ENCODE results near the gene STK38.
A peak's percentile ranks its signal among the peaks of the same experiment; 100 is the strongest.
"Not testable (repeated sequence)": the region's sequence is repeated elsewhere in the genome, so short reads cannot be mapped to it uniquely, and the experiment has no call there.

STK38 gene

GRCh38 chr6:36517408-36517807 lies 29.9 kb downstream of the STK38 start:
- no peak for DNase-seq

DNA sequence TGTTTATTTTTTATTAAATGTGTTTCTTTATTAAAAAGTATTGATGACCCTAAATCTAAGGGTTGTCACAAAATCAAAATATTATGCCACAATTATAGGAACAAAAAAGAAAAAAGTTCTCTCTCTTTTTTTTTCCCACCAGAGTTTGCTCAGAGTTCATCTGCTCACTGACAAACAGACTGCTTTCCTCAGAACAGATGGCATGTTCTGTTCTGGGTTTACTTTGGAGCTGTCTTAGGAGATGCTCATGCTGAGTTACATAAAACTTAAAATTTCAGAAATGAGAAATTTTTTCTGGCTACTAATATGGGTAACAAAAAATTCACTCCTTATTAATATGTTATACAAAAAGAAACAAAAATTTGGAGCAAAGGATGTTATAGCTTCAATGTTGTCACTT lies 30.3 kb downstream of the STK38 start:
- no peak for DNase-seq

DNA sequence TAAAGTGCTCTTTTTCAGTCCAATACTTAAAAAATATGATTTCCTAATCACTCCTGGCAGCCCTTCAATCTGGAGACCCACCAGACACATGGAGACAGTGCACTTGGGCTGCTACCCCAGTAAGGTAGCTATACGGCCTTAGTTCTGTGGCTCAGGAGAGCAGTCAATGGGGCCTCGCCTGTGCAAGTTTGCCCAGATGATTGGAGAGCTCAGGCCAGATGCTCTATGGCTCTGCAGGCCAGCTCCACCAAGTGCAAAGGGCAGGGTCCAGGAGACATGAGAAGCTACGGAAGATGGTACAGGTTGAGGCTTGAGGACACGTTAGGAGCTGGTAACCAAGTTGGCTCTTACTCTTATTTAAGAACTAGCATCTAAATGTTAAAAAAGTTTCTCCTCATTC lies 30.7 kb downstream of the STK38 start:
- no peak for DNase-seq

DNA sequence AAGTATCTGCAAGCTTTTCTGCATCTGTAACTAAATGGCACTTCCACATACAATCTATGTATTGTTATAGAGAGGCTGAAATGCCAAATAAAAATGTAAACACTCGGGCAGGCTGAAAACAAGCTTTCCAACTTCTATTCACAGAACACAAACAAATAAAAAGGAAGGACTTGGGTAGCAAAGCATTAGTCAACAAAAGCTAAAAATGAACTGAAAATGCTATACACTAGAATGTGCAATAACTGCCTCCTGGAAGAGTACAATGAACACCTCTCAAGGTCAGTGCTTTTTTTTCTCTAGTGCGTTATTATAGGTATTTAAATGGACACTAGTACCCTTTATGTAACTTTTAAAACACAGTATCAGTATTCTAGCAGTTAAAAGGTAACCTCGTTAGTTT lies 31.4 kb downstream of the STK38 start:
- DNase-seq = no peak

- no peak for DNase-seq
Measured at GRCh38 chr6:36514554-36515456, 32.5 kb downstream of the STK38 start.

GRCh38 chr6:36510365-36510764 lies 36.9 kb downstream of the STK38 start:
- DNase-seq = no peak

DNA sequence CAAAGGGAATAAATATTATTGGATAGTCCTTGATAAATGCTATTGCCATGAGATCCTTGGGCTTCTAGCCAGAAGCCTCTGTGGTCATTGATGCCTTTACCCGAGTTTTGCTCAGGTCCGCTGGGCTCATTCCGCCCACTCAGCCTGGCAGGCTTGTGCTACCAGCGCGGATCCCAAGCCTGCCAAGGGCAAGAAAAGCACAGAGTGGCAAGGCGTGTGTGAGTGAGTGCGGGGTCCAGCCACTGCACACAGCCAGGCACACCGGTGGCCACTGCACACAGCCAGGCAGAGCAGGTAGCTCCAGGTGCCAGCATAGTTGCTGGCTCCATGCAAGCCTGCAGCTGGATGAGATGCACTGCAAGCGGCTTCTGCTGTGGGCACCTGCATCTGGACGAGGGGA lies 38.7 kb downstream of the STK38 start:
- no peak for DNase-seq

- DNase-seq = no peak
Measured at GRCh38 chr6:36506611-36507010, 40.7 kb downstream of the STK38 start.

DNA sequence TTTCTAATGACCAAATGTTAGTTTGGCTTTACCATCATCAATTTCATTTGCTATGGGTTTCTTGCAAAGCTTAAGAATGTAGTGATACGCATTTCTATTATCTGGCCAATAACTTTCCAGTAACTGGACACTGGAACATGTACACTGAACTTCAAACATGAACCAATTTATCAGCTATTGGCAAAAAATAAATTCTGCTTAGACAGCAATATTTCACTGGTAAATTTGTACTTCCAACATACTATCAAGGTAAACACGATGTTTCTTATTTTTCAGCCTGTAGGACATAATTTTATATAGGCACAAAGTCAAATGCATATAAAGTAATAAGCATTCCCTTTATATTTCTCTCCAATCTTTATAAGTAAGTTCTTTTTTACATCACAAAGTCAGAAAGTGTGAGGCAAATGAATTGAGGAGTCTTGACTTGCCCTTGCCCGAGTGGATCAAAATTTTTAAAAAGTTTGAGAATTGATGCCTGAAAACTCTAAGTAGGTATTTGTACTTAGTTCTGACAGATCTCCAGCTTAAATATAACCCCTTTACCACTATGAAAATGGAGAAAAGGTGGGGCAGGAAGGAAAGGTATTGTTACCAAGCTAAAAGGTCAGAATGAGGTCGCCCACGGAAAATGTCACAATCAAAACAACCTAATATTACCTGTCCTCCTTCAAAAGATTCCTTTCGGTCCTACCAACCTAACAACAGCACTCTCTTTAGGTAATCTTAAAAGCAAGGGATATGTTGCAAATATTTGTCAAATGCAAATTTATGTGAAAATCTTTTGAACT lies 41.3 kb downstream of the STK38 start:
- no peak for DNase-seq

GRCh38 chr6:36504982-36505381 lies 42.3 kb downstream of the STK38 start:
- no peak for DNase-seq

GRCh38 chr6:36504181-36504580 lies 43.1 kb downstream of the STK38 start:
- no peak for DNase-seq

DNA sequence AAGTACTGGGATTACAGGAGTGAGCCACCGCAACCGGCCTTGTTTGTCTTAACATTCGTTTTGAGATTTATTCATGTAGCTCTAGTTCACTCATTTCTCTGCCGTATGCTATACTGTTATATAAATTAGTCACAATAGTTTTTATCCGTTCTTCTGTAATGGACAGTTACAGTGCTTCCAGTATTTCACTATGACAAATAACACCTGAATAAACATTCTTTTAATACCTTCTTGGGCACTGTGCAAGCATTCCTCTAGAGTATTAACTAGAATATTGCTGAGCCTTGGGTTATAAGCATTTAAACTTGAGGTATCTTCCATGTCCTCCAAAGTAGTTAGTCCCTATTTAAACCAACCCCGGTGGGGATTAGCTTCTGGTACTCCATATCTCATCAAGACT lies 45.6 kb downstream of the STK38 start:
- DNase-seq = no peak

DNA sequence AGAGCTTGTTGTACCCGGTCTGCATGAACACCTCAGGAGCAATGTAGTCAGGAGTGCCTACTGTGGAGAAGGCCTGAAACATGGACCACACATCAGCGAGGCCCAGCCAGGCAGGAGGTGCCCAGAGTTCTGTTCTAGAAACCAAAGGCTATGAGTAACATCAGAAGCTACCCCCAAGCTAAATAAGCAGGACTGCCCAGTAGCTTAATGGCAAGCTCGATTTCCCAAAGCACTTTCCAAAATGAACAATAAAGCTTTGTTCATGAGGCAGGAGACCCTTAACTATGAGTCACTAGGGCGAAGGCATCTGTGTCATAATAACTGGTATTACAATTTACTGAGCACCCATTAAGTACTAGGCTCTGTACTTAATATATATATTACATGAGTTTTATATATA lies 47.4 kb downstream of the STK38 start:
- DNase-seq = no peak

- no peak for DNase-seq
Measured at GRCh38 chr6:36495086-36495485, 52.2 kb downstream of the STK38 start.

GRCh38 chr6:36493859-36494258 lies 53.4 kb downstream of the STK38 start:
- DNase-seq = peak; percentile 9

DNA sequence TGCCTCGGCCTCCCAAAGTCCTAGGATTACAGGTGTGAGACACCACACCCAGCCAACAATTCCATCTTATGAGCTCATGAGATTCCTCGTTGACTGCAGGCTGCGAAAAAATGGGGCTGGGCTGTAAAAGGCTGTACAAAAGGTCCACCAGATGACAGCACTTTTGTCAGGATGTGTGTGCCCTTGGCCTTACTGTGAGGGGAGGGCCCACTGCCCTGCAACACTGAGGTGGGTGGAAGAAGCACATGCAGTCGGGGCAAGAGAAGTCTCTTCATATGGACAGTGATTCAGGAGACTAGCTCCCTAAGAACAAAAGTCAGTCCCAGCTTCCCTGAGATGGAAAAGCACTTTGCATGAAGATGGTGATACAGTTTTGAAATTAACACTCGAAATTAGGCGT lies 54.0 kb downstream of the STK38 start:
- no peak for DNase-seq

DNA sequence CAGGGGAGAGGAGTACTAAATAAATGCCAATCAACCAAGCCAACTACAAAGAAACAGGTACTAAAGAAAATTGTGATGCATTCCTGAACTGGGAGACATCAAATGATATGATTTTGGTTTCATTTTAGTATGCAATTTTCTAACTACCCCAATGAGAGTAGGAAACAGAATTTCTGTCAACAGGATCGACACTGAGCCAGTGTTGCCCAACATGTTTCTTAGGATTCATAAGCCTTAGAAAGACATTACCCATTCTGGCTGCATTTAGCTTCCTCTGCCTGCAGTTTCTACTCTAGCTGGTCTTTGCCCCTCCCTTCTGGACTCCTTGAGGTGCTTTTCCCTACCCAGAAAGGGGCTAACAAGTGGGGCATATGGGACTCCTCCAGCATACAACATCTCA lies 54.7 kb downstream of the STK38 start:
- no peak for DNase-seq

DNA sequence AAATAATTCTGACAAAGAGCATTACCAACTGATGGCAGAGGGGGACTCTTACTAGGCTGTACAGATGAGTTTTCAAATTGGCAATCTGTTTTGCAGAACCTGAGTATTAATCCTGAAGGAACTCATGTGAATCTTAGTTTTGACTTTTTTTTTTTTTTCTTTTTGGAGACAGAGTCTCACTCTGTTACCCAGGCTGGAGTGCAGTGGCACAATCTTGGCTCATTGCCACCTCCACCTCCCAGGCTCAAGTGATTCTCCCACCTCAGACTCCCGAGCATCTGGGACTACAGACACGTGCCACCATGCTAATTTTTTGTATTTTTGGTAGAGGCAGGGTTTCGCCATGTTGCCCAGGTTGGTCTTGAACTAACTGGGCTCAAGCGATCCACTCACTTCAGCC lies 55.2 kb downstream of the STK38 start:
- DNase-seq = no peak

GRCh38 chr6:36491378-36491965 lies 55.8 kb downstream of the STK38 start:
- peak; percentile 7 for DNase-seq

- no peak for DNase-seq
Measured at GRCh38 chr6:36489426-36489825, 57.9 kb downstream of the STK38 start.

GRCh38 chr6:36488221-36488620 lies 59.1 kb downstream of the STK38 start:
- no peak for DNase-seq

- no peak for DNase-seq
Measured at GRCh38 chr6:36487698-36488097, 59.6 kb downstream of the STK38 start.

DNA sequence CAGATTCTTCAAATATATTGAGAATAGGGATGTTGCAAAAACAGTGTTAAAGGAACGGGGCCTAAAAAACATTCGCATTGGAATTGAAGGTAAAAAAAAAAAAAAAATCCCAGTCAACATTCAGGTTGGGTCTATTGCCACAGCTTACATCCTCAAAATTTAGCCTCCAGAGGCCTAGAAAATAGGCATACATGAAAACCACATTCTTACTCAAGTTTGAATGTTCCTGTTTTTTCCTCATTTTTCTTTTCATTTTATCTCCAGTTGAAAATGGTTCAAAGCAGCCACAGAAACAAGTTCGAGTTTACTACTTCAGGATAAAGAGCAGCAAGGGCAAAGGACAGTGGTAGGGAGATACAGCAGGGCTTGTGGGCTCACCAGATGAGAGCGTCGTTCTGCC lies 62.5 kb downstream of the STK38 start:
- no peak for DNase-seq

DNA sequence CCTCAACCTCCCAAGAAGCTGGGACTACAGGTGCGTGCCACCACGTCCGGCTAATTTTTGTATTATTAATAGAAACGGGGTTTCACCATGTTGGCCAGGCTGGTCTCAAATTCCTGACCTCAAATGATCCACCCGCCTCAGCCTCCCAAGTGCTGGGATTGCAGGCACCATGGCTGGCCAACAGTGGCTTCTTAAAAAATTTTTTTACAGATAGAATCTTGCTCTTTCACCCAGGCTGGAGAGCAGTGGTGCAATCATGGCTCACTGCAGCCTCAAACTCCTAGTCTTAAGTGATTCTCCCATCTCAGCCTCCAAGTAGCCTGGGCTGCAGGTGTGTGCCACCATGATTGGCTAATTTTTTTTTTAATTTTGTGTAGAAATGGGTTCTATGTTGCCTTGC lies 64.0 kb downstream of the STK38 start:
- not testable (repeated sequence) for DNase-seq
